ENCODE measurements around the gene BABAM2.

DNA sequence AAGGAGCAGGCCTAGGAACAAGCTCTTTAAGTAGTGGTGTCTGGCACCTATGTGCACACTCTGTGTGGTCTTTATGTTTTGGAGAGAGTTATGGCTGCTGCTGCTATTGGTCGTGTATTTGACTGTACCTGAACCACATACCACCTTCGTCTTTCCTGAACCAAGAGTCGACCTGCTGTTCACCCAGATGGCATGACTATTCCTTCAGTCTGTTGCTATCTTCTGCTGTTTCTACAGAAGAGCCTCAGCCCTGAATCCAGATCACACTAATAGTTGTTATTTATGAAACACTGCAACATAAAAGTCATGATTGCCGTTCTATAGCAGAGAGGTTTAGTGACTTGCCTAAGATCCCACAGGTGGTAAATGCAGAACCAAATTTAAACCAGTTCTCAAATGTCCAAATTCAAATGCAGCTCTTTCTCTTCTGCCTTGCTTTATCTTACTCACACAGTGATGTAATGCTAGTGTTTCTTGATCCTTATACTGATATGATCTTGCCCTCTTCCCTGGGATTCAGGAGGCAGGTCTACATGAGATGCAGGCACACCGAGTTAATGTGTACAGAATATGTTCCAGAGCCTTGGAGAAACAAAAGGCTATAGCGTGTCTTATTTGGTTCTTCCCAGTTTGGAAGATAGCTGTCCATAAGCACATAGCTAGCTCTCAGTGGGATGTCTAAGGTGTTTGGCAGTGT lies 380.1 kb downstream of the BABAM2 start:
- TF ChIP-seq CTCF (IDR thresholded peaks at IDR 0.05), result no peak
- no peak for TF ChIP-seq EP300 (IDR thresholded peaks at IDR 0.05)
